Measurements from ENCODE around the gene BRCC3. TPM values are rescaled to one million over a fixed set of nuclear protein-coding genes. Genes with fewer than 3 reads are reported as not detected.

BRCC3 gene
- total and polyA plus RNA-seq, 2 donors (not counting 1 experiment from before 2014, with no cell fraction given), result 7.3 to 16.9 TPM

GRCh38 chrX:155086202-155086840 is 15.0 kb downstream of the BRCC3 start:
- no peak overlapping the region for H2AFZ ChIP-seq (ENCODE audit: insufficient read depth, low read depth, low read length, poor library complexity, severe bottlenecking)
- H3K27me3 ChIP-seq (replicated peaks in 1 of 4; ENCODE audit: control extremely low read depth in 1 of 4, control insufficient read depth in 3 of 4, insufficient read depth in 4 of 4, low read length in 3 of 4), result no peaks in the 10 kb centered on the region
- no peaks in the 10 kb centered on the region for H3K4me1 ChIP-seq (ENCODE audit: control insufficient read depth in 2 of 2, insufficient read depth in 2 of 2, low read length in 2 of 2)
- POLR2A ChIA-PET, result no interaction called here
- no peaks in the 10 kb centered on the region for H4K20me1 ChIP-seq (ENCODE audit: control insufficient read depth, insufficient read depth, low read length, poor library complexity, severe bottlenecking)
- Mint-ChIP-seq H3K4me1 (no peaks in the 10 kb centered on the region), H3K27me3 (no peaks in the 10 kb centered on the region), H3K27ac (no peak overlapping the region), H3K9me3 (ENCODE audit: insufficient read depth) (no peaks in the 10 kb centered on the region), H3K4me3 (no peak overlapping the region)
- no peak overlapping the region for H3K27ac ChIP-seq (ENCODE audit: low read length in 2 of 2)
- H3K4me3 ChIP-seq (ENCODE audit: control extremely low read depth in 1 of 5, extremely low read depth in 1 of 5, insufficient read depth in 1 of 5, low read depth in 2 of 5, low read length in 4 of 5), result no peak overlapping the region
- ATAC-seq (ENCODE audit: low read depth) (peak; percentile 49), DNase-seq (peak; percentile 56)
- intact Hi-C loops (cut with micrococcal nuclease), result no loop called here
- WGBS (ENCODE audit: insufficient coverage), result 95% methylated on average over 13 of the region's 24 CpGs
- TF ChIP-seq CTCF (IDR thresholded peaks at IDR 0.05) (peak; percentile 45), EZH2 (IDR thresholded peaks at IDR 0.05; ENCODE audit: borderline replicate concordance, insufficient read depth, low read depth, low read length, poor library complexity, severe bottlenecking) (no peak)
- H3K79me2 ChIP-seq (ENCODE audit: control insufficient read depth, insufficient read depth, low read length), result no peaks in the 10 kb centered on the region
- no peaks in the 10 kb centered on the region for H3K9me3 ChIP-seq (ENCODE audit: control extremely low read depth in 1 of 3, control insufficient read depth in 2 of 3, insufficient read depth in 1 of 3, low read length in 2 of 3)
- H3K9ac ChIP-seq (ENCODE audit: low read length), result no peak overlapping the region
- peaks cover 3 to 7% of the 10 kb centered on the region in 2 experiments for H3K36me3 ChIP-seq (replicated peaks in 1 of 2; ENCODE audit: control extremely low read depth in 1 of 2, control insufficient read depth in 1 of 2, extremely low read depth in 1 of 2, insufficient read depth in 2 of 2, low read length in 1 of 2)
- CTCF ChIA-PET, result interaction anchor here (0.7 to 2.2 kb wide), 5 partner anchors 12 to 169 kb away, joined by 3 to 8 read pairs (median 5); no protein-coding TSS in a partner anchor
- H3K4me2 ChIP-seq (replicated peaks; ENCODE audit: low read depth, low read length, poor library complexity, severe bottlenecking), result no peak overlapping the region

GRCh38 chrX:155086961-155087735 is 15.8 kb downstream of the BRCC3 start:
- no peak overlapping the region for H3K4me3 Mint-ChIP-seq
- CTCF ChIA-PET, result interaction anchor here (0.7 to 2.2 kb wide), 5 partner anchors 11 to 170 kb away, joined by 3 to 8 read pairs (median 5); no protein-coding TSS in a partner anchor
- H3K27me3 Mint-ChIP-seq, result no peaks in the 10 kb centered on the region

More at GRCh38 chrX:155086961-155087735, 15.8 kb downstream of the BRCC3 start:
- Mint-ChIP-seq H3K4me1 (no peaks in the 10 kb centered on the region), H3K27ac (no peak overlapping the region), H3K9me3 (ENCODE audit: insufficient read depth) (no peaks in the 10 kb centered on the region)
- POLR2A ChIA-PET, result no interaction called here
- 97% methylated on average over 24 of the region's 26 CpGs for WGBS (ENCODE audit: insufficient coverage)
- H2AFZ ChIP-seq (ENCODE audit: insufficient read depth, low read depth, low read length, poor library complexity, severe bottlenecking), result no peak overlapping the region
- ATAC-seq (ENCODE audit: low read depth), result no peak
- H3K9me3 ChIP-seq (ENCODE audit: control extremely low read depth in 1 of 3, control insufficient read depth in 2 of 3, insufficient read depth in 1 of 3, low read length in 2 of 3), result no peaks in the 10 kb centered on the region
- no peak overlapping the region for H3K4me3 ChIP-seq (ENCODE audit: control extremely low read depth in 1 of 5, extremely low read depth in 1 of 5, insufficient read depth in 1 of 5, low read depth in 2 of 5, low read length in 4 of 5)
- H3K27me3 ChIP-seq (replicated peaks in 1 of 4; ENCODE audit: control extremely low read depth in 1 of 4, control insufficient read depth in 3 of 4, insufficient read depth in 4 of 4, low read length in 3 of 4), result no peaks in the 10 kb centered on the region
- H3K79me2 ChIP-seq (ENCODE audit: control insufficient read depth, insufficient read depth, low read length), result no peaks in the 10 kb centered on the region
- no peaks in the 10 kb centered on the region for H4K20me1 ChIP-seq (ENCODE audit: control insufficient read depth, insufficient read depth, low read length, poor library complexity, severe bottlenecking)
- intact Hi-C loops (cut with micrococcal nuclease), result no loop called here
- no peak for DNase-seq
- peaks cover 3 to 7% of the 10 kb centered on the region in 2 experiments for H3K36me3 ChIP-seq (replicated peaks in 1 of 2; ENCODE audit: control extremely low read depth in 1 of 2, control insufficient read depth in 1 of 2, extremely low read depth in 1 of 2, insufficient read depth in 2 of 2, low read length in 1 of 2)
- no peak overlapping the region for H3K27ac ChIP-seq (ENCODE audit: low read length in 2 of 2)
- H3K9ac ChIP-seq (ENCODE audit: low read length), result no peak overlapping the region
- no peaks in the 10 kb centered on the region for H3K4me1 ChIP-seq (ENCODE audit: control insufficient read depth in 2 of 2, insufficient read depth in 2 of 2, low read length in 2 of 2)
- no peak overlapping the region for H3K4me2 ChIP-seq (replicated peaks; ENCODE audit: low read depth, low read length, poor library complexity, severe bottlenecking)
- TF ChIP-seq CTCF (IDR thresholded peaks at IDR 0.05), result no peak
- TF ChIP-seq EZH2 (IDR thresholded peaks at IDR 0.05; ENCODE audit: borderline replicate concordance, insufficient read depth, low read depth, low read length, poor library complexity, severe bottlenecking), result no peak

Data from B cell (primary cell).